ENCODE results near the gene ME3.
"Not testable (repeated sequence)": the region's sequence is repeated elsewhere in the genome, so short reads cannot be mapped to it uniquely, and the experiment has no call there.

Gene ME3

GRCh38 chr11:86427441-86427840 is 245.0 kb downstream of the ME3 start:
- H3K9ac ChIP-seq (ENCODE audit: low read length in 2 of 2), result no peak overlapping the region

DNA sequence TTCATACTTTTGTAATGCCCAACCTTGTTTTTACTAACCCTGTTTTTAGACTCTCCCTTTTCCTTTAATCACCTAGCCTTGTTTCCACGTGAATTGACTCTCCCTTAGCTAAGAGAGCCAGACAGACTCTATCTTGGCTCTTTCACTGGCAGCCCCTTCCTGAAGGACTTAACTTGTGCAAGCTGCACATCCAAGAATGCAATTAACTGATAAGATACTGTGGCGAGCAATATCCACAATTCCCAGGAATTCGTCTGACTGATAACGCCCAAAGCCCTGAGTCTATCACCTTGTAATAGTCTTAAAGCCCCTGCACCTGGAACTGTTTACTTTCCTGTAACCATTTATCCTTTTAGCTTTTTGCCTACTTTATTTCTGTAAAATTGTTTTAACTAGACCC is 248.9 kb downstream of the ME3 start:
- H3K9ac ChIP-seq (ENCODE audit: low read length in 2 of 2); H3K4me3 ChIP-seq (ENCODE audit: low read length in 2 of 2); H3K36me3 ChIP-seq (ENCODE audit: control insufficient read depth in 2 of 2, insufficient read depth in 2 of 2, low read length in 2 of 2); H3K27me3 ChIP-seq (ENCODE audit: control insufficient read depth in 1 of 2, insufficient read depth in 2 of 2, low read length in 2 of 2); H3K4me1 ChIP-seq (ENCODE audit: control insufficient read depth, insufficient read depth, low read length); H3K27ac ChIP-seq (ENCODE audit: low read length); H3K9me3 ChIP-seq (ENCODE audit: control insufficient read depth in 2 of 2, low read length in 2 of 2): not testable (repeated sequence)

More at GRCh38 chr11:86427441-86427840, 245.0 kb downstream of the ME3 start:
- Histone ChIP-seq H3K9me3 (ENCODE audit: control insufficient read depth in 2 of 2, low read length in 2 of 2) (no peaks in the 10 kb centered on the region), H3K4me3 (ENCODE audit: low read length in 2 of 2) (no peak overlapping the region), H3K36me3 (ENCODE audit: control insufficient read depth in 2 of 2, insufficient read depth in 2 of 2, low read length in 2 of 2) (no peaks in the 10 kb centered on the region), H3K27me3 (ENCODE audit: control insufficient read depth in 1 of 2, insufficient read depth in 2 of 2, low read length in 2 of 2) (no peaks in the 10 kb centered on the region), H3K27ac (ENCODE audit: low read length) (no peak overlapping the region), H3K4me1 (ENCODE audit: control insufficient read depth, insufficient read depth, low read length) (no peaks in the 10 kb centered on the region)

DNA sequence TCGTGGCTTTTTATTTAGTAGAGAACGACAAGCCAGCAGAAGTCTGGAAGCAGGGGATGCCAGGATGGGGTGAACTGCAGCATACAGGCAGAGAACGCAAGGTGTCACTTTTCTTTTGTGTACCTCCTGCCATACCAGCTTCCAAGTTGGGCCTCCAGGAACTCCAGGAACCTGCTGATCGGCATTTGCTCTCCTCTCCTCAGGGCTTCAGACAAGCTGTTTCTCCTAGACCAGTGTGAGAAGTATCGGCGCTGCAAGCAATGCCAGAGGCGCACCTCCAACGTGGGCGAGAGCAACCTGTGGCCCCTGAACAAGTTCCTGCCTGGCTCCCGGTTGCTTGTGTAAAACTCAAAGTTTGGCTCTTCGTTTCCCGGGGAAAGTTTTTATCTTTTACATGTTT is 250.0 kb downstream of the ME3 start:
- Histone ChIP-seq H3K36me3 (ENCODE audit: control insufficient read depth in 2 of 2, insufficient read depth in 2 of 2, low read length in 2 of 2) (no peaks in the 10 kb centered on the region), H3K9ac (ENCODE audit: low read length in 2 of 2) (no peak overlapping the region), H3K9me3 (ENCODE audit: control insufficient read depth in 2 of 2, low read length in 2 of 2) (no peaks in the 10 kb centered on the region), H3K4me3 (ENCODE audit: low read length in 2 of 2) (no peak overlapping the region), H3K27ac (ENCODE audit: low read length) (no peak overlapping the region), H3K27me3 (ENCODE audit: control insufficient read depth in 1 of 2, insufficient read depth in 2 of 2, low read length in 2 of 2) (no peaks in the 10 kb centered on the region), H3K4me1 (ENCODE audit: control insufficient read depth, insufficient read depth, low read length) (no peaks in the 10 kb centered on the region)

GRCh38 chr11:86421946-86422345 is 250.5 kb downstream of the ME3 start:
- Histone ChIP-seq H3K4me1 (ENCODE audit: control insufficient read depth, insufficient read depth, low read length) (no peaks in the 10 kb centered on the region), H3K9me3 (ENCODE audit: control insufficient read depth in 2 of 2, low read length in 2 of 2) (no peaks in the 10 kb centered on the region), H3K27me3 (ENCODE audit: control insufficient read depth in 1 of 2, insufficient read depth in 2 of 2, low read length in 2 of 2) (no peaks in the 10 kb centered on the region), H3K27ac (ENCODE audit: low read length) (no peak overlapping the region), H3K4me3 (ENCODE audit: low read length in 2 of 2) (no peak overlapping the region), H3K36me3 (ENCODE audit: control insufficient read depth in 2 of 2, insufficient read depth in 2 of 2, low read length in 2 of 2) (no peaks in the 10 kb centered on the region), H3K9ac (ENCODE audit: low read length in 2 of 2) (no peak overlapping the region)

GRCh38 chr11:86418917-86419316 is 253.5 kb downstream of the ME3 start:
- Histone ChIP-seq H3K27me3 (ENCODE audit: control insufficient read depth in 1 of 2, insufficient read depth in 2 of 2, low read length in 2 of 2) (no peaks in the 10 kb centered on the region), H3K4me3 (ENCODE audit: low read length in 2 of 2) (no peak overlapping the region), H3K4me1 (ENCODE audit: control insufficient read depth, insufficient read depth, low read length) (no peaks in the 10 kb centered on the region), H3K36me3 (ENCODE audit: control insufficient read depth in 2 of 2, insufficient read depth in 2 of 2, low read length in 2 of 2) (no peaks in the 10 kb centered on the region), H3K27ac (ENCODE audit: low read length) (no peak overlapping the region), H3K9ac (ENCODE audit: low read length in 2 of 2) (no peak overlapping the region), H3K9me3 (ENCODE audit: control insufficient read depth in 2 of 2, low read length in 2 of 2) (no peaks in the 10 kb centered on the region)

- no peaks in the 10 kb centered on the region for H3K4me1 ChIP-seq (ENCODE audit: control insufficient read depth, insufficient read depth, low read length)
- no peaks in the 10 kb centered on the region for H3K36me3 ChIP-seq (ENCODE audit: control insufficient read depth in 2 of 2, insufficient read depth in 2 of 2, low read length in 2 of 2)
- no peaks in the 10 kb centered on the region for H3K9me3 ChIP-seq (ENCODE audit: control insufficient read depth in 2 of 2, low read length in 2 of 2)
- no peaks in the 10 kb centered on the region for H3K27me3 ChIP-seq (ENCODE audit: control insufficient read depth in 1 of 2, insufficient read depth in 2 of 2, low read length in 2 of 2)
- H3K9ac ChIP-seq (ENCODE audit: low read length in 2 of 2), result no peak overlapping the region
- H3K4me3 ChIP-seq (ENCODE audit: low read length in 2 of 2), result no peak overlapping the region
- no peak overlapping the region for H3K27ac ChIP-seq (ENCODE audit: low read length)
Observed at GRCh38 chr11:86418513-86418912, 253.9 kb downstream of the ME3 start.

GRCh38 chr11:86418106-86418505 is 254.3 kb downstream of the ME3 start:
- Histone ChIP-seq H3K4me3 (ENCODE audit: low read length in 2 of 2) (no peak overlapping the region), H3K9me3 (ENCODE audit: control insufficient read depth in 2 of 2, low read length in 2 of 2) (no peaks in the 10 kb centered on the region), H3K36me3 (ENCODE audit: control insufficient read depth in 2 of 2, insufficient read depth in 2 of 2, low read length in 2 of 2) (no peaks in the 10 kb centered on the region), H3K27ac (ENCODE audit: low read length) (no peak overlapping the region), H3K9ac (ENCODE audit: low read length in 2 of 2) (no peak overlapping the region), H3K4me1 (ENCODE audit: control insufficient read depth, insufficient read depth, low read length) (no peaks in the 10 kb centered on the region), H3K27me3 (ENCODE audit: control insufficient read depth in 1 of 2, insufficient read depth in 2 of 2, low read length in 2 of 2) (no peaks in the 10 kb centered on the region)

DNA sequence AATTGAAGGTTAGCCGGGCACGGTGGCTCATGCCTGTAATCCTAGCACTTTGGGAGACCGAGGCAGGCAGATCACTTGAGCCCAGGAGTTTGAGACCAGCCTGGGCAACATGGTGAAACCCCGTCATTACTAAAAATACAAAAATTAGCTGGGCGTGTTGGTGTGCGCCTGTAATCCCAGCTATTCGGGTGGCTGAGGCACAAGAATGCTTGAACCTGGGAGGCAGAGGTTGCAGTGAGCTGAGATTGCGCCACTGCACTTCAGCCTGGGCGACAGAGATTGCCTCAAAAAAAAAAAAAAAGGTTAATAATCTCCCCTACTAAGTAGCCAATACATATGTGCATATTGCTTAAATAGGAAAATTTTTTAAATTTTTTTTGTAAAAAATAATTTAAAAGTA is 255.5 kb downstream of the ME3 start:
- H3K9ac ChIP-seq (ENCODE audit: low read length in 2 of 2); H3K9me3 ChIP-seq (ENCODE audit: control insufficient read depth in 2 of 2, low read length in 2 of 2); H3K4me1 ChIP-seq (ENCODE audit: control insufficient read depth, insufficient read depth, low read length); H3K4me3 ChIP-seq (ENCODE audit: low read length in 2 of 2); H3K36me3 ChIP-seq (ENCODE audit: control insufficient read depth in 2 of 2, insufficient read depth in 2 of 2, low read length in 2 of 2); H3K27ac ChIP-seq (ENCODE audit: low read length); H3K27me3 ChIP-seq (ENCODE audit: control insufficient read depth in 1 of 2, insufficient read depth in 2 of 2, low read length in 2 of 2): not testable (repeated sequence)

DNA sequence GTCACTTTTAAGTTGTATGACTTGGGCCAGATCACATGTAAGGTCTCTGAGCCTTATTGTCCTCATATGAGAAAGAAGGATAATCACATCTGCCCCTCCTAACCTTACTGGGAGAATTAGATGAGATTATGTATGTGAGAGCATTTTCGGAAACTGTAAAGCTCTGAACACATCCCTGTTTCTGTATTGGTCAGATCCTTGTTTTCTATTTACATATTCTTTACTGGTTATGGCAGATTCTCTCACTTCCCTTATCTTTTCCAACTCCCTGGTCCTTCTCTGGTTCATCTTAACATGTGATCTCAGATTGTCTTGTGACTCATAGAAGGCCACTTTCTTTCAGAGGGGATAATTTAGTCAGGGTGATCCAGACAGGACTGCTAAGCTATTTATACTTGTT is 255.9 kb downstream of the ME3 start:
- H3K4me1 ChIP-seq (ENCODE audit: control insufficient read depth, insufficient read depth, low read length), result no peaks in the 10 kb centered on the region
- H3K27me3 ChIP-seq (ENCODE audit: control insufficient read depth in 1 of 2, insufficient read depth in 2 of 2, low read length in 2 of 2), result no peaks in the 10 kb centered on the region
- no peak overlapping the region for H3K4me3 ChIP-seq (ENCODE audit: low read length in 2 of 2)
- no peaks in the 10 kb centered on the region for H3K9me3 ChIP-seq (ENCODE audit: control insufficient read depth in 2 of 2, low read length in 2 of 2)
- no peak overlapping the region for H3K27ac ChIP-seq (ENCODE audit: low read length)
- H3K36me3 ChIP-seq (ENCODE audit: control insufficient read depth in 2 of 2, insufficient read depth in 2 of 2, low read length in 2 of 2), result no peaks in the 10 kb centered on the region
- no peak overlapping the region for H3K9ac ChIP-seq (ENCODE audit: low read length in 2 of 2)

DNA sequence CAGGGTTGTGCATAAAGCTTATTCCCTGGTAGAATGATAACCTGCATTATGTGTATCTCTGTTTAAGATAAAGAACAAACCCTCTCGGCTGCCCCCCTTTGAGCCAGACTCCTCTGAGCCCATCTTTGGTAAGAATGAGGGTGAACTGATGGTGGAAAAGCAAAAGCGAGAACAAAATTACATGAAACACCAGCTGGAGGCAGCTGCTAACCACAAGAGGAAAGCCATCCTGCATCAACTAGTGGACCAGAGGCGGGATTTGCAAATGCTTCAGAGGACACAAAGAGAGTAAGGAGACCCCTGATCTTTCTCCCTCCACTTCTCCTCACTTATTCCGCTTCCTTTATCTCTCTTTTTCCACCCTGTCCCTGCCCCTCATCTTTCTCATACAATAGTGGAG is 257.4 kb downstream of the ME3 start:
- Histone ChIP-seq H3K27me3 (ENCODE audit: control insufficient read depth in 1 of 2, insufficient read depth in 2 of 2, low read length in 2 of 2) (no peaks in the 10 kb centered on the region), H3K27ac (ENCODE audit: low read length) (no peak overlapping the region), H3K4me1 (ENCODE audit: control insufficient read depth, insufficient read depth, low read length) (no peaks in the 10 kb centered on the region), H3K4me3 (ENCODE audit: low read length in 2 of 2) (no peak overlapping the region), H3K9me3 (ENCODE audit: control insufficient read depth in 2 of 2, low read length in 2 of 2) (no peaks in the 10 kb centered on the region), H3K36me3 (ENCODE audit: control insufficient read depth in 2 of 2, insufficient read depth in 2 of 2, low read length in 2 of 2) (no peaks in the 10 kb centered on the region), H3K9ac (ENCODE audit: low read length in 2 of 2) (no peak overlapping the region)

DNA sequence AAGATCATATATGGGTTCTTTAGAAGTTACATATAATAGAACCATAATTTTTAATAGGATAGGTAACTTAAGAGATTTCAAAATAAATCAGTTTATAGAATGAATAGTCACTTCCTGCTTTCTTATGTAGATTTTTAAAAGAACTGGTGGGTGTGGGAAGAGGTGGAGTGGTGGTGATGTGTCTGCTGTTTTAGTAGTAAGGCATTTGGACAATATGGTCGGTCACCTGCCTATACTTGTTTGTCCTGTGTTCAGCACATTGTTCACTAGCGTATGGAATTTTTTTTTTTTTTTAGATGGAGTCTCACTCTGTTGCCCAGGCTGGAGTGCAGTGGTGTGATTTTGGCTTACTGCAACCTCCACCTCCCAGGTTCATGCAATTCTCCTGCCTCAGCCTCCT is 258.4 kb downstream of the ME3 start:
- no peaks in the 10 kb centered on the region for H3K36me3 ChIP-seq (ENCODE audit: control insufficient read depth in 2 of 2, insufficient read depth in 2 of 2, low read length in 2 of 2)
- no peak overlapping the region for H3K9ac ChIP-seq (ENCODE audit: low read length in 2 of 2)
- no peaks in the 10 kb centered on the region for H3K27me3 ChIP-seq (ENCODE audit: control insufficient read depth in 1 of 2, insufficient read depth in 2 of 2, low read length in 2 of 2)
- H3K4me1 ChIP-seq (ENCODE audit: control insufficient read depth, insufficient read depth, low read length), result no peaks in the 10 kb centered on the region
- H3K9me3 ChIP-seq (ENCODE audit: control insufficient read depth in 2 of 2, low read length in 2 of 2), result no peaks in the 10 kb centered on the region
- H3K4me3 ChIP-seq (ENCODE audit: low read length in 2 of 2), result no peak overlapping the region
- H3K27ac ChIP-seq (ENCODE audit: low read length), result no peak overlapping the region

GRCh38 chr11:86408845-86409244 is 263.6 kb downstream of the ME3 start:
- Histone ChIP-seq H3K4me3 (ENCODE audit: low read length in 2 of 2) (no peak overlapping the region), H3K4me1 (ENCODE audit: control insufficient read depth, insufficient read depth, low read length) (no peaks in the 10 kb centered on the region), H3K9me3 (ENCODE audit: control insufficient read depth in 2 of 2, low read length in 2 of 2) (no peaks in the 10 kb centered on the region), H3K27ac (ENCODE audit: low read length) (no peak overlapping the region), H3K36me3 (ENCODE audit: control insufficient read depth in 2 of 2, insufficient read depth in 2 of 2, low read length in 2 of 2) (no peaks in the 10 kb centered on the region), H3K9ac (ENCODE audit: low read length in 2 of 2) (no peak overlapping the region), H3K27me3 (ENCODE audit: control insufficient read depth in 1 of 2, insufficient read depth in 2 of 2, low read length in 2 of 2) (no peaks in the 10 kb centered on the region)

Measured in stomach smooth muscle (tissue), 2 donors.